SKM-1 treated with dmso at 0.1 percent for 144 hours (cell line): ENCODE results near the gene PLCXD1.

Source experiments
- DNase-seq: peaks from one replicate; lab custom pipeline; 2025; ENCODE audit not compliant: unreplicated experiment; lab: John Stamatoyannopoulos, UW

The PLCXD1 gene

DNA sequence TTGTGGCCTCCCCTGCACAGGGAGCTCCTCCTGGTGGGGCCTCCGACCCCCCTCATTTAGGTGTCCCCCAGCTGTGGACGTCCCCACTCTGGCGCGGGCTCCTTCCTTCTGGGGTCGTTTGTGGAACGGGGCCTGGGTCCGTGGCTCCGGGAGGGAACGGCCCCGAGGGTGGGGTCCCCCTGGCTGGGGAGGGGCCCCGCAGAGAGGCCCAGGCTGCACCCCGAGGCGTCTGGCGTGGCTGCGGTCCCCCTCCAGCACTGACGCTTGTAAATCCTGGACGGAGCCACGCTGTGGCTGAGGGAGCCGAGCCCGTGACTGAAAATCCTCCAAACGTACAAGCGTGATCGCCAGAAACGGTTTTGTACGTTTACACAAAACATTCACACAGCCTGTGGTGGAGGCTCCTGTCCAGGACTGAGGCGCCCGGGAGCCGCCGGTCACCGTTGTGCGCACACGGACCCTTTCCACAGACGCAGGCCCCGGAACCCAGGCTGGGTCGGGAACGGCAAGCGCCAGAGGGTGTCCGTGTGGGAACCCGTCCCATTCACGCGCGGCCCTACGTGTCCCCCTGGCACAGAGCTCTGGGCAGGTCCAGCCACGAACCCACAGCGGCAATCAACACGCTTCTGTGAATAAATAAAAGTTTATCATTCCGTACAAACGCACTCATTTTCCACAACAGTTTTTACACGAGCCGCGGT lies 52.6 kb downstream of the PLCXD1 start:
- DNase-seq, result no peak

- no peak for DNase-seq
Observed at GRCh38 chrX:334331-334891, 53.2 kb downstream of the PLCXD1 start.

DNA sequence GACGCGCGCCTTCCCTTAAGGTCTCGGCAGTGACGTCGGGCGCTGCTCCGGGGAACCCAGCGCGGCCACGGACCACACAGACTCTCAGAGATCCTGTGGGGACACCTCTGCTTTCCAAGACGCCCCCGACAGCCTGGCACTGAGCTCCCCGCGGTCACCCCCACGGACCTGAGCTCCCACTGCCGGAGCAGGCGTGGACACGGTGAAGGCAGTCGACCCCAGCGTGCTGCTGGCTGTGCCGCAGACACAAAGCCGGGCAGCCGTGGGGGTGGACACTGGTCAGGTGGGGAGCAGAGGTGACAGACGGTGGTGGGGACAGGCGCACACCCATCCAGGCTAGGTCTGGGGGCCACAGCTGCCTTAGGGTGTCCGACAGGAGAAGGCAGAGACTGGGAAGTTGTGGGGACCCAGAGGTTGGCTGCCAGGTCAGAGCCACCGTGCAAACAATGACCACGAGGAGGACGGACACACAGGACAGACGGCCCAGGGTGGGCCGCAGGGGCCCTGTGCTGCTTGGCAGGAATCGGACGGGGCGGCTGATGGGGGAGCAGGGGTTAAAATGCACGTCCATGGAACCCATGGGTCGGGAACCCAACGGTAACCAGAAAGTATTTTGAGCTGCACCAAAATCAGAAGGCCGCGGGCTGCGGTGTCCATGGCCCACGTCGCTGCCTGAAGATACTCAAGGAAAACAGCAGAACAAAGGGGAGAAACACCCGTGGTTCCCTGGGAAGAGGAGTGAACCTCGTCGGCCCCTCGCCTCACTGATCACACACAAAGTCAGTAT lies 54.0 kb downstream of the PLCXD1 start:
- no peak for DNase-seq

GRCh38 chrX:335758-336155 lies 54.6 kb downstream of the PLCXD1 start:
- no peak for DNase-seq

DNA sequence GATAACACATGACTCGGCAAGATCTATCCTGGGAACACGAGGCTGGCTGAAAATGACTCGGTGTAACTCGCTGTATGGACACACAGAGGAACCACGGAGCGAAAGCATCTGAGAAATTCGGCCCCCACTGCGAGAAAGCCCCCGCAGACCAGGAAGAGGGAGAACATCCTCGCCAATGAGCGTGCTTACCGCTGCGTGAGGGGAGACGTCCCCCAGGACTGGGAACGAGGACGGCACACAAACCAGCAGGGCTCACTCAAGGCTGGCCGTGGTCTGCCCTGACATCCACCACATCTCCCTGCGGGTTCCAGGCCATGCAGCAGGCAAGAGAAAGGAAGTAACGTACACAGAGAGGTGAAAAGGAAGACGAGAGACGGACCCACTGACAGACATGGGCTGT lies 55.0 kb downstream of the PLCXD1 start:
- DNase-seq, result no peak

GRCh38 chrX:337331-337831 lies 56.2 kb downstream of the PLCXD1 start:
- DNase-seq, result no peak

DNA sequence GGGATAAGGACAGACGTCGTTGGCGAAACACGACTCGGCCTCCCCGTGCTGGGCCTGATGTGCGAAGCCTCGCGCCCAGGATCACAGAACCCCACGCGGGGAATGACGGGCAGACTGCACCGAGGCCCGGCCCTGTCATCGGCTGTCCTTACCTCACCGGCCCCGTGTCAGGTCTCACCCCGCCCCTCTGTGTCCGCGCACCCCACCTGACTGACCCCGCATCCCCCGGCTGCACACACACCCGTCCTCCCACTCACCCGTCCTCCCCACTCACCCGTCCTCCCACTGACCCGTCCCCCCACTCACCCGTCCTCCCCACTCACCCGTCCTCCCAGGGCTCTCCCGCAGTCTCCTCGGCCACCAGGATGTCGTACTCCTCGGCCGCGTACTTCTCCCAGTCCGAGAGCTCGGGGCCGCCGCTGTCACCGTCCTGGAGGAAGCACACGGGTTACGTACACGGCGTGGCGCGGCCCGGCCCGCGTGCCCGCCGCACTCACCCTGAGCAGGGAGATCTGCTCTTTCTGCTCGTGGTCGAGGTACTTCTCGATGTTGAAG lies 57.2 kb downstream of the PLCXD1 start:
- DNase-seq, result no peak

DNA sequence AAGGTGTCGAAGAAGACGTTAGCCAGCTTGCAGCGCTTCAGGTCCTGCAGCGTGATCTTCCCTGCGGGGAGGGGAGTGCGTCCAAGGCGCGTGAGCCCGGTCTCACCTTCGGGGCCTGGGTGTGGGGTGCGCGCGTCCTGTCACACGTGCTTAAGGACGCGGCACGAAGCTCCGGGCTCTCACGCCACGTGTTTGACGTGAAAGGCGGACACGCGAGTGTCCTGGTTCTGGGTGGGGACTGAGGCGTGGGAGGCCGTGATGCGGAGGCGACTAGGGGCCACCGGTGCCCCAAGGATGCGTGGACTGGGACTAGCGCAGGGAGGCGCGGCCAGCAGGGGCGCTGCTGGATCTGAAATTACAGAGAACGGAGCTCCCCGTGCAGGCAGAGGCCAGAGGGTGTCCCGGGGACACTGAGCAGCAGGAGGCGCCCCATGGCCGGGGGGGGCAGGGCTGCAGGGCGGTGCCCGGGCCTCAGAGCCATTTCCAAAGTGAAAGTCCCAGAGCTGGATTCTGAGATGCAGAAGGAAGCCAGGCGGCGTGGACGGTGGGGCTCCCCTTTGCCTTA lies 57.7 kb downstream of the PLCXD1 start:
- no peak for DNase-seq

- DNase-seq, result no peak
Observed at GRCh38 chrX:340121-340520, 58.9 kb downstream of the PLCXD1 start.

DNA sequence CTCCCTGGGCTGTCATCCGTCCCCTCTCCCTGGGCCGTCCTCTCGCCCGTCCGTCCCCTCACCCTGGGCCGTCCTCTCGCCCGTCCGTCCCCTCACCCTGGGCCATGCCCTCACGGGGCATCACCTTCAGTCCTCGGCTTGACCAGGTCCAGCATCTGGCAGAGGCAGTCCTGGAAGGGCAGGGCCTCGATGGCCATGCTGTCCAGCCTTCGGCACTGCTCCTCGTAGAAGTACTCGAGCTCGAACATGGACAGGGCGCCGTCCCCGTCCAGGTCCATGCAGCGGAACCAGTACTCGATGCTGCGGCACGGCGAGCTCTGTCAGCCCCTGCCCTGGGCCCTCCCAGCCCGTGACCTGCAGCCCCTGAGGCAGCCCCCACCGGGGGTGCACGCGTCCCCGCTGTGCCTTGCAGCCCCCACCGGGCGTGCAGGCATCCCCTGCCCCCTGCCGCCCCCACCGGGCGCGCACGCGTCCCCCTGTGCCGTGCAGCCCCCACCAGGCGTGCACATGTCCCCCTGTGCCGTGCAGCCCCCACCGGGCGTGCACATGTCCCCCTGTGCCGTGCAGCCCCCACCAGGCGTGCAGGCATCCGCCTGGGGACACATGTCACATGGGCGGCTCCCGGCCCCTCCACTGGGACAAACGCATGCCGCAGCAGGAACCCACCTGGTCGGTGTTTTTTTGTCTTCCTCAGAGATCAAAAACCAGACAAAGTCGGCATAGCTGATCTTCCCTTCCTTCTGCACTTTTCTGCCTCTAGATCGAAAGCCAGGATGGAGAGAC lies 59.7 kb downstream of the PLCXD1 start:
- DNase-seq, result no peak

DNA sequence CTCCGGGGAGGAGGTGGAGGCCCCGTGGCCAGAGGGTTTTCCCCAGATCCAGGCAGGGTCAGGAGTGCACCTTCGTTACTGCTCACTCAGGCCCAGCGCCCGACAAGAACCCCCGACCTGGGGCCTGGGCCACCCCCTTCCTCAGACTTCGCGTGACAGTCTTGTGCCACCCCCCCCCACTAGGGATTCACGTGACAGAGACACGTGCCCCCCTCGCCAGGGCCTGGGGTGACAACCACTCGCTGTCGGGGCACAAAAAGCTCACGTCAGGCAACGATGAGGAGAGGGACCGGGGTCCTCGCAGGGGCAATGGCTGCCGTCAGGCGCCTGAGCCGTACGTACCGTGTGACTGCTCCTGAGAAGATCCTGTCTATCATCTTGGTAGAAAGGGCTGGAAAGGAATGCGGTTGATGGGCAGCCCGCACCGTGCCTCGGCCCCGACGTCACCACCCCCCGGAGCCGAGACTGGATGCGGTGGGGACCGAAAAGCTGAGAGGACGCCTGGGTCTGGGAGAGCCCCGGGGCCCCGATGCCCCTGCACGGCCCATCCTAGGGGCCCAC lies 60.4 kb downstream of the PLCXD1 start:
- DNase-seq, result no peak

- DNase-seq, result no peak
Observed at GRCh38 chrX:344371-344901, 63.3 kb downstream of the PLCXD1 start.

DNA sequence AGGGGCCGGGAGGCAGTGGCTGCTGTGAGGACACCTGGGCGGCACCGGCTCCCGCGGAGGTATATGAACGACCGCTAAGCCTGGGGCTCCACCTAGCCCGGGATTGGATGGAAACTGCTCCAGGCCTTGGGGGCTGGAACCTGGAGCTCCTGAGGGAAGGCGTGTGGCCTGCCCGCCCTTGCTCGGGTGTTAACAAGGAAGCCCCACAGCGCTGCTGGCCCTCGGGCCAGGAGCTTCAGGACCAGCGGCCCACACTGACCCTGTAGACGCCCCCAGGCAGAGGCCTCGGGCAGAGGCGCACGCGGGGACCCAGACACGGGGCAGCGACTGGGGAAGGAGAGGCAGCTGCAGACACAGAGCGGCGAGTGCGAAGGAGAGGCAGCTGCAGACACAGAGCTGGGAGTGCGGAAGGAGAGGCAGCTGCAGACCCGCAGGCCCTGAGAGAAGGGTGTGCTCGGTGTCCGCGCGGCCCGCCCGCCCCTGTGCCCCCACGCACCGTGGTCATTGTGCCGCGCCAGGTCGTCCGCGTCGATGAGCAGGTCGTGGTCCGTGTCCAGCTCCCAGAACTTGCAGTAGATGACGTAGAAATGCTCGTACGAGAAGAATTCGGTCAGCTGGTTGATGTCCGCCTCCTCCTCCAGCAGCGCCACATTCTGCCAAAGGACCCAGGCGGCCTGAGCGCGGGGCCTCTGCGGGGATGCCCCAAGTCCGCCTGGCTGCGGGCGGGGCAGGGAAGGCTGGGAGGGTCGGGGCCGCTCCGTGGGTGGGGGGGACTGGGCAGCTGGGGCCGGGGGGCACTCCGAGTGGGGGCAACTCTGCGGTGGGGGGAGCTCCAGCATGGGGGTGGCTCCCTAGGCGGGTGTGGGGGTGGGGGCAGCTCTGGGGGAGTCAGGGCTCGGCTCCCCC lies 64.1 kb downstream of the PLCXD1 start:
- no peak for DNase-seq

GRCh38 chrX:346034-346813 lies 65.0 kb downstream of the PLCXD1 start:
- DNase-seq, result no peak

DNA sequence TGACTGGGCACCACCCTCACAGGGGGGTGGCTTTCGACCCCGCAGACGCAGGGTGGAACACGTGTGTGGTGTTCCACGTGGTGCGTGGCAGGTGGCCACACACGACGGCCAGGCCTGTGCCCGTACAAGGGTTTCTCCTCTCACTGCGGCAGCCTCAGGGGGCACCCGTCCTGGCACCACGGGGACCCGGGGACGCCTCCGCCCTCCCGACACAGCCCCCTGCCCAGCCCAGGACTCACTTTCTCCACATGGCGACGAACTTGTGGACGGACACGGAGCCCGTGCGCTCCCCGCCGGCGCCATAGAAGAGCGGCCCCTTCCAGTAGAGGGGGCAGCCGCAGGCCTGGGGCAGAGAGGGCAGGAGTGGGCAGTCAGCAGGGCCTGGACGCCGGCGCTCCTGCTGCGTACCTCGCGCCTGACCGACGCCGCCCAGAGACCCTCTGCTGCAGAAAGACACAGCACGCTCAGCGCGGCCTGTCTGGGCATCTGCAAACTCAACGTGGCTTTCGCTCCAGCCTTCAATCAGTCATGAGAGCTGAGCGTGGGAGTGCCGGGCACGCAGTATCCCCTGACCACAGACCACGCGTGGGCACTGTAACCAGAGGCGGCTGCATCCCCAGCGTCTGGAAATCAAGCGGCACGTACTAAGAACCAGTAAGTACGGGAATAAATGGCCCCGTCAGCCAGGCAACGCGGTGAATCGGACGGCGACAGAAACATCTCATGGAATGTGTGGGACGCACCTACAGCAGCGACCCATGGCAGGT lies 66.4 kb downstream of the PLCXD1 start:
- no peak for DNase-seq

DNA sequence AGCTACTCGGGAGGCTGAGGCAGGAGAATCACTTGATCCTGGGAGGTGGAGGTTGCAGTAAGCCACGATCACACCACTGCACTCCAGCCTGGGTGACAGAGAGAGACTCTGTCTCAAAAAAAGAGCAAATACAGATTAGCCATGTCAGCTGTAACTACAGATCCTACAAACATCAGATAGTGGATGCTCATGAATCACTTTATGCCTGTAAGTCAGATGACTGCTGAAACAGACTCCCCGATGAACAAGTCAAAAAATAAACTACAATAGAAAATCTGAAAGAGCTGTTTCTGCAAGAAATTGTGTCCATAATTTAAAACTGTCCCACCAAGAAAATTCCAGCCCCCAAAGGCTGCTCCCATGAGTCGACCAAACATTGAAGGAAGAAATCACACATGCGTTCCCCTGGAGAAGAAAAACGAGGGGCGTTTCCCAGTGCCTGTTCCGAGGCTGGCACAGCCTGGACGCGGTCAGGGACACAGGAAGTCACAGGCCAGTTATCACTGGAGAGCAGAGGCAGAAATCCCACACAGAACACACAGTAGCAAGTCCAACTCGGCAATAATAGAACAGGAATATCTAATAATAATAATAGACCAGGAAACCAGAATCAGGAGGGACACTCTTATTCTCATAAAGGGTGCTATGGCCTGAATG lies 67.4 kb downstream of the PLCXD1 start:
- no peak for DNase-seq

- DNase-seq, result no peak
Observed at GRCh38 chrX:349196-349595, 68.0 kb downstream of the PLCXD1 start.
